ELF-1 (cell line): ENCODE measurements around the gene BSND.

Experiments used
- DNase-seq: peaks from one replicate; pipeline ENCODE4 v3.0.0-alpha.2; 2016; ENCODE audit warnings: low read depth, low spot score

Gene BSND

DNA sequence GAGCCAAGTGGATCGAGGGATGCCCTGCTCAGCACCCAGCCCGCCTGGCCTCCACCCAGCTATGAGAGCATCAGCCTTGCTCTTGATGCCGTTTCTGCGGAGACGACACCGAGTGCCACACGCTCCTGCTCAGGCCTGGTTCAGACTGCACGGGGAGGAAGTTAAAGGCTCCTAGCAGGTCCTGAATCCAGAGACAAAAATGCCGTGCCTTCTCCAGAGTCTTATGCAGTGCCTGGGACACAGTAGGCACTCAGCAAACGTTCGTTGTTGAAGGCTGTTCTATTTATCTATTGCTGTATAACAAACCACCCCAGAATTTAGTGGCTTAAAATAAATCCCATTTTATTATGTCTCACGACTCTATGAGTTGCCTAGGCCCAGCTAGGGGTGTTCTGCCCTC is 6.8 kb upstream of the BSND start:
- DNase-seq = no peak

DNA sequence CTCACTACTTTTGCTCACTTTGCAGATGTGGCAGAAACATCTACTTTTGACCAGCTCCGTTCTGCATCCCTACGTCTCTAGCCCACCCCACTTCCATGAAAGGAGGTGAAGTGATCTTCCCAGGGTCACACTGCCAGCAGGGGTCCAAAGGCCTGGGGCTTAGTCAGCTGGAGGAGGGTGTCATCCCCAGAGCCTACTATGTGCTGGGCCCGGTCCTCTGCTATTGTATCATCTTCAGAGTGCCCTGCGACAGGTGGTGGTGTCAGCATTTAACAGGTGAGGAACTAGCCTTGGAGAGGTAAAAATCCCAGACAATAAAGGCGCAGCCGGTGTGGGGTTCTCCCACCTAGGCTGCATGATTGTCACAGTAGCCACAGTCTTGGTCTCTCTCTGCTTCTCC is 5.6 kb upstream of the BSND start:
- DNase-seq = no peak

DNA sequence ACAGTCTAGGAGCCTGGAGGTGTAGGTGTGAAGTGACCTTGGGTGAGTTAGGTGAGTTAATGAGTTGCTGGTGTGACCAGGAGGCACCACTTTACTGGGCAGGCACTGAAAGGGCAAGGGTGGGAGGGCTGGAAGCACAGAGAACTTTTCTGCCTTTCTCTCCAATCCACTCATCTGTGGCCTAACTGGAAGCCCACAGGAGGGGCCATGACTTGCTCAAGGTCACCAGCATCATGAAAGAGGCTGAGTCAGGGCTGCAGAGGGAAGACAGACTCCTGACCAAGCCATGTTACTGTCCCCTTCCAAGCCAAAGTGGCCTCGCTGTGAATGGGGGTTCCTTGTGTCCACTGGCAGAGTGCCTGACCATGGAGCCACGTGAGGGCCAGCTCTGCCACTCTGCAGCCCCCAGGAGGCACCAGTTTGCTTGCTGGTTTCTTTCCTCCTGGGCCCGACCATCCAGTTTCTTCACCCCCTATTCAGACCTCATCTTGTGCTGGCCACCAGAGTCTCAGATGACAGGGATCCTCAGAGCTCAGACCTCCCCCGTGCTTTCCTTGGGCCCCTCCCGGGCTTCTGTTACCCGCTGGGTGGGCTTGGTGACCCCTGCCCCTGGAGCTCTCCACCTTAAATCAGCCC is 4.3 kb upstream of the BSND start:
- no peak for DNase-seq

DNA sequence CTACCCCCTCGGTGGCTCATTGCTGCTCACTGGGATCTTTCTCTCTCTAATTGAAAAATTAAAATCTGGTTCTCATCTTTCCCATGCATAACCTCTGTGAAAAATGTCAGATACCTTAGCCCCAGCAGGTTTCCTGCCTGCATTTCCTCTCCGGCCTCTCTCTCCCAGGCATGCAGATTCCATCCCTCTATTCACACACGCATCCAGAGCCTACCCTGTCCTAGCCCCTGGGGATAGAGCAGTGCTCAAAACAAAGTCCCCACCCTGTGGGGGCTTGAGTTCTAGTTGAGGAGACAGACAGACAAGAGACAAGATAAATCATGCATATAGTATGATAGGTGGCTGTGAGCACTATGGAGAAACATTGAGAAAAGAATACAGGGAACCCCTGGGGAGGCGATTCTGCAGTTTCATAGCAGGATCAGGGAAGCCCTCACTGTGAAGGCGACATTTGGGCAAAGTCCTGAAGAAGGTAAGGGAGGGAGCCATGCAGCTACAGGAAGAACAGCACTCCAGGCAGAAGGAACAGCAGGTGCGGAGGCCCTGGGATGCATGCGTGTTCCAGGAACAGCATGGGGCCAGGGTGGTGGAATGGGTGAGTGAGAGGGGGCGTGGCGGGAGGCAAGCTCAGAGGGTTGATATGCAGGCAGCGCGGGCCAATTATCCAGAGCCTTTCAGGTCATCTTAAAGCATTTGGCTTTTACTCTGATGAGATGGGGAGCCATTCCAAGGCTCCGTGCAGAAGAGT is 3.5 kb upstream of the BSND start:
- no peak for DNase-seq

DNA sequence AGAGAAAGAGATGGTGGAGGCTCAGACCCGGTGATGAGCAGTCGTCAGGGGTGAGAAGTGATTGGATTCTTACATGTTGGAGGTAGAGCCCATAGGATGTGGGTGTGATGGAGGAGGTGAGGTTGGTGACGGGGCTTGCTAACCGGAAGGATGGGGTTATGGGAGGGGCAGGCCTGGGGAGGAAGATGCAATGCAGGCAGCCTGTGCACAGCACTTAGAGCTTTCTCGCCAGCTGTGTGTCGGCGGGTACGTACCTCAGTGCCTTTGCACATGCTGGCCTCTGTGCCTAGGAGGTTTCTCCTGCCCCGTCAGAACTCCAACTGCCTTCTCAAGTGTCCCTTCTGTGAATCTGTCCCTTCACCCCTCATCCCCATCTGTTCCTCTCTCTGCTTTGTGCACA is 2.9 kb upstream of the BSND start:
- no peak for DNase-seq

DNA sequence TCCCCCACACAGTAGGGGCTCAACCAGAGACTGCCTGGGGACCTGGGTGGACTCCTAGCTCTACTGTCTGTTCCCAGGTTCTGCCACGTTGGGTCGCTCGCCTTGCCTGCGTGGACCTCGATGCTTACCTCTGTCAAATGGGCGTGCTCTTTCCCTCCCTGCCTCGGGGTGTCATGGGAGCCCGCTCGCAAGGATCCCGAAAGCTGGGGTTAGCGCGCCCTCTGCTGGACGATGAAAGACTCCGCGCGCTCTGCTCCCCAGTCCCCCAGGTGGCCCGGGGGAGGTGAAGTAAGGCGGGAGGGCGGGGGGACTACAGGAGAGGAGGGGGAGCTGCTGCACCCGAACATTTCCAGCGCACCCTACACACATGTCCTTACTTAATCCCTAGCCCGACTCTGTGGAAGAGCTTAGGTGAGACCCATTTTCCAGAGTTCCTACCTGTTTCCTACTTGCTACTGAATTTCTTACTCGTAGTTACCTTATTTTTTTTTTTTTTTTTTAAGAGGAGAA is 2.3 kb upstream of the BSND start:
- DNase-seq = peak; percentile 79

DNA sequence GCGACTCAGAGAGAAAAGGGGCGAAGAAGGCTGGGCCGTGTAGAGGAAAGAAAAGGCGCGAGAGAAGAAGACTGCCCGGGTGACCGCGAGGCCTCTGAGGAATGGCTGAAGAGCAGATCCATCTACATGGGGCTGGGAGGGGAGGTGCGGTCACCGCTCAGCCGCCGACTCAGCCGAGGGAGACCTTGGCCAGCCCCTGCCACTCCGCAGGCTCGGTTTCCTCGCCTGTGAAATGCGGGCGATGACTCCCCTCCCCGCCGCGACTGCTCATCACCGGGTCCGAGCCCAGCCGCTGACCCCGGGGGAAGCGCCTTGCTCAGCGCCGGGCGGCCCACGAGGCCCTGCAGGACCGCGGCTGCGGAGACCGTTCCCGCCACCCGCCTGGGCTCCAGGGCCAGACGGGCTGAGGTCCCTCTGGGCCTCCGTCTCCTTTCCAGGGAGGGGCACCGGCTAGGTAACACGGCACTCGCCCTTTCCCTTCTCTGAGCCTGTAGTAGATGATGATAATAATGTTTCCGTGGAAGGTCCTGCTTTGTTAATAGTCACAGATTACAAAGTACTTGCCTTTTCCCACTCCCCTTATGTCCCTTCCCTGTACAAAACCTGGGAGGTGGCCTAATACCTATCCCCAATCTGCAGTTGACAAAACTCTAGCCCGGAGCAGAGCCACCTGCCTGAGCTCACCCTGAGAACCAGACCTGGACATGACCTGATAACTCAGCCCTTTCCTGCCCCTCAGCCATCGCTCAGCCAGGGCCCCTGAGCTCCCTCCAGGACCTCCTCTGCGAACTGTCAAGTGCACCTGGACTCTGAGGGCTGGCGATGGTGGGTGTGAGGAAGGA is 1.6 kb upstream of the BSND start:
- peak; percentile 53 for DNase-seq

DNA sequence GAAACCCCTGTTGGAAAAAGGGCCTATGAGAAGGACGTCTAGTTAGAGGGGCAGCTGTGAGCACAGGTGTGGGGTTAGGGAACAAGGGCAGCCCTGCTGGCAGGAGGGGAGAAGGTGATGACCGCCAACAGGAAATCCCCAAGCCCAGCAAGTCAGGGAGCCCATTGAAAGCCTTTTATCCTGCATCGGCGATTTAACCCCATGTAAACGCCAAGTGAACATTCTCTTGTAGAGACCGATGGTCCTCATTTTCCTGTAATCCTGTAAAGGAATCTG is 1.1 kb upstream of the BSND start:
- no peak for DNase-seq

DNA sequence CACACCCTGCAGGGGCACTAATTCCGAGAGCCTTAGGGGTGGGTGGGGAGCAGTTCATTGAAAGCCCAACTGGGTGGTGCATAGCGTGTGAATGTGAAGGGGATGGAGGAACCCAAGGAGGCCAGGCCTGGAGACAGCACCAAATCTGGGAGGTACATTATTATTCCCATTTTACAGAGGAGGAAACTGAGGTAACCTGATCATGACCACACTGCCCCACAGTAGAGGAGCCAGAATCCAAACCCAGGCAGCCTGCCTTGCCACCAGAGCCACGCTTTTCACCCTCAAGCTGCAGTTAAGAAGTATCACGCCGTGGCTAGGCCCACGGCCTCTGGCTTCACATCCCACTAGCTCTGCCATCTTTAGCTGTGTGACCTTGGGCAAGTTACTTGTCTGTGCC is 633 bp upstream of the BSND start:
- no peak for DNase-seq

DNA sequence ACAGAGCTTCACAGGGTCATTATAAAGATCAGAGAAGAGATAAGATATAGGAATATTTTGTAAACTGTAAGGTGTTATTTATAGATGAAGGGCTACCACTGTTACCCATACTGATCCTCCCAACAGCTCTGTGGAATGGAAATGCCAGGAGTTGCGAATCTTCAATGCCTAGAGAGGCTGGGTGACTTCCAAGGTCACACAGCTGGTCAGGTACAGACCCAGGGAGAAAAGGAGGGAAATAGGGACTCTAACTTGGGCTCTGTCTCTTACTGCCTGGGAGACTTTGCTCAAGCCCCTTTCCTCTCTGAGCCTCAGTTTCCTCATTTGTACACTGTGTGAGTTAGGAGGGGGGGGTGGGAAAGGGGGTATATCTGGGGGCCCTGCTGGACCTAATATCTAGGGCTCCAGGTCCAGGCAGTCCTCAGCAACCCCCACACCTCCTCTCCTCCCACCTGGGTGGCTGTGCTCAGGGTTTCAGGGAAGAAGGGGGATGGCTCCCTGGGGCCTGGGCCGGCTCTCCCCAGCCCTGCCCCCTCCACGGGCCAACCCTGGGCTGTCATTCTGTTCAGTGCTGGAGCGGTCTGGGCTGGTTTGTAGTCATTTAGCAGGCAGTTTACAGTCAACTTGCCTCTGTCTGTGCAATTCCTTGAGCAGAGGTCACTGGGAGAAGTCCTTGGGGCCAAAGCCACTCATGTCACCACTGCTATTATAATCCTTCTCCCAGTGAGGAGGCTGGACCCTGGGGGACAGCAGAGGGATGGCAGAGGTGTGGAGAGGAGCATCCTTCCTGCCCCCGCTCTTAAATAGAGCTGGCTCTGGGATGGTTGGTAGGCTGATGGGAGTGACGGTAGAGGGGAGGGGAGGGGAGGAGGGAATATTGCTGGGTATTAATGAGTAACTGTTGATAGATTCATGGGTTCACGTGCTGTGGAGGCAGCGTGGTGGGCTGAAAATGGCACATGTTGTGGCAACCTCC is 1.7 kb downstream of the BSND start:
- no peak for DNase-seq

DNA sequence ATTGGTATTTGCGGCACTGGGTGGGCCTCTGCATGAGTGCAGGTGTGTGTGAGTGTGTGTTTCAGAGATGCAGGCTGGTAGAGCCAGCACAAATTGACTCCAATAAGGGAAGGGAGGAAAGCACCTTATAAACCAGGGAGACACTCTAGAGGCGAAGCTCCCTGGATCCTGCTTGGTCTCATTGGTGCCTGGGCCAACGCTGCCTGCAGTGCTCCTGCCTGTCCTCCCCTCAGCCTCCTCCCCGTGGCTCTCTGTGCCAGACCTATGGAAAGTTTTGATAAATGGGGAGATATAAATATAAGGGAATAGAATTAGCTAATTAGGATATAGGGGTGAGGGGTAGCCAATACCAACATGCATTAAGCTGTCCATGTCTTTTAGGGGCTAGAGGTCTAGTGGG is 2.6 kb downstream of the BSND start:
- no peak for DNase-seq

DNA sequence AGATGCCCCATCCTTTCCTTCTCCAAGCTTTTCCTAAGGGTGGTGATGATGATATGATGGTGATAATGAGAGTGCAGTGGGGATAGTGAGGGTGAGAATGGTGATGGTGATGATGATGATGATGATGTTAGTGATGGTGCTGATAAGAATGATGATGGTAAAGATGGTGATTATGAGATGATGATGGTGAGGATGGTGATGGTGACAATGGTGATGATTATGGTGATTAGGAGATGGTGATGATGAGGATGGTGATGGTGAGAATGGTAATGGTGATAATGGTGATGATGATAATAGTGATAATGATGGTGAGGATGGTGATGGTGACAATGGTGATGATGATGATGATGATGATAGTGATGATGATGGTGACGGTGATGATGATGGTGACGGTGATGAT is 4.0 kb downstream of the BSND start:
- DNase-seq = no peak

DNA sequence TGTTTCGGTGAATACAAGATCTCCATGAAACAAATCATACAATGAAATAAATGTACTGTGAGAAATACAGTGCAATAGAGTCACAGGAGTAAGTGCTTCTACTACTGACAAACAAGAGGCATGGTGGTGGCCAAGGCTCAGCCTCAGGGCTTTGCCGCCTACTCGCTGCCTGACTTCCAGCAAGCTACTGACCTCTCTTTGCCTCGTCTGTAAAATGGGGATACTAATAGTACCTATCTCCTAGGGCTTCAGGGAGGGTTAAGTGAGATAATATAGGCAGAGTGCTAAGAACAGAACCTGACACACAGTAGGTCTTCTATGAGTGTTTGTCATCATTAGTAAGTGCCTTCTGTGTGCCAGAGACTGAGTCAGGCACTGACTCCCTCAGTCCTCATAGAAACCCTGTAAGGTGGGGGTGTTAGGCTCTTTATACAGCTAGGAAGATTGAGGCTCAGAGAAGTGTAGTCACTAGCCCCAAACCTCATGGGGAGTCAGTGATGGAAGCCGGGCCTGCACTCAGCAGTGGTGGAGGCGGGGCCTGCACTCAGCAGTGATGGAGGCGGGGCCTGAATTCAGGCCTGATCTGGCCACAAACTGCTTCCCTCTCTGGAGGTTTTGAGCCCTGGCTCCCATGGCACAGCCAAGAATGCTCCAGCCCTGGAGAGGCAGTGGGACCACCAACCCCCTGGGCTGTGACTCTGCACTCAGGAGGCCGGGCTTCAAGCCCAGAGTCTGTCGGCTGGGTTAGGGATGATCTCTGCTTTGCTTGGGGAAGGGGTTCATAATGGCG is 6.8 kb downstream of the BSND start:
- peak; percentile 42 for DNase-seq

DNA sequence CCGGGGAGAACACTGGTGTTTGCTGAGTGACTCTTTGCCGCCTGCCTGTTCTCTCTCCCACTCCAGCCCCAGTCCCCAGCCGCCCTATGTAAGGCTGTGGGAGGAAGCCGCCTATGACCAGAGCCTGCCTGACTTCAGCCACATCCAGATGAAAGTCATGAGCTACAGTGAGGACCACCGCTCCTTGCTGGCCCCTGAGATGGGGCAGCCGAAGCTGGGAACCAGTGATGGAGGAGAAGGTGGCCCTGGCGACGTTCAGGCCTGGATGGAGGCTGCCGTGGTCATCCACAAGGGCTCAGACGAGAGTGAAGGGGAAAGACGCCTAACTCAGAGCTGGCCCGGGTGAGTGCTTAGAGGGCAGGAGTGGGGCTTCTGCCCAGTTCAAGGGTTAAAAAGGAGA is 8.2 kb downstream of the BSND start:
- DNase-seq = no peak

DNA sequence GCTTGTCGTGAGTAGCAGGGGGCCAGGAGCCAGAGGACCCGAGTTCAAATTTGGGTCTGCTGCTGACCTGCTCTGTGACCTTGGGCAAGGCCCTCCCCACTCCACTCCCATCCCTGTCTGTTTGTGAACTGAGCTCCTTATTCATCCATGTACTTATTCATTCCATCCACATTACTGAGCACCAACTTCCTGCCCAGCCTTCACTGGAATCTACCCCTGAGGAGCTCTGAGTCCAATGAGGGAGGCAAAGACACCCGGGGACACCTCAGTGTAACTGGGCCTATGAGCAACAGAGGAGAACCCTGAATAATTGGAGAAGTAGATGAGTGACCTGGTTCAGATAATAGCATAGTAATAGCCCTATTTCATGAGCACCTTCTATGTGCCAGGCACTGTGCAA is 8.9 kb downstream of the BSND start:
- no peak for DNase-seq

DNA sequence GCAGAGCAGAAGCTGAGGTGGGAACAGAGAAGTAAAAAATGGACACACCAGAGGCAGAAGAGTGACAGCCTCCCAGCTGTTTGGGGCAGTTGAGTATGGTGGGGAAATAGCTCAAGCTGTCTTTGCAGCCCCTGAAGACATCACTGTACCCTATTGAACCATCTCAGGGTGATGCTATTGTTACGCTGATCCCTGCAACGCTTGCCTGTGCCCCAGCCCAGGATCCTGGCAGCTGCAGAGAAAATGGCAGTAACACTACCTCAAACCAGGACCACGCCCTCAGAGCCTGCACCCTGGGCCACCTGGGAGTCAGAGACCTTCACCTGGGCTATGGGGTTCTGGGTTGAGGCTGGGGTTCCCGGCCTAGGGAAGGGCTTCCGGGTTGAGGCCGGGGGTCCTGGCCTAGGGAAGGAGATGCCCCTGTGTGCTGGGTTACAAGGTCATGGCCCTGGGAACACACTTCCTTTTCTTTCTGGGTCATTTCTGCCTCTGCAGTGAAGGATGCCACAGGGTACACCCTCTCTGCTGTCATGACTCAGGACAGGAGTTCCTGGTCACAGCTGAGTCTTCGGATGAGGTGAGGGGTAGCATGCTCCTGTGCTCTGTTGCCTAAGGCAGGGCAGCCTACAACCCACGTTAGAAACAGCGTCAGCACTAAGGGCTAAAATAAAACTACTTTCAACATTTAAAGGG is 11.6 kb downstream of the BSND start:
- DNase-seq = no peak

DNA sequence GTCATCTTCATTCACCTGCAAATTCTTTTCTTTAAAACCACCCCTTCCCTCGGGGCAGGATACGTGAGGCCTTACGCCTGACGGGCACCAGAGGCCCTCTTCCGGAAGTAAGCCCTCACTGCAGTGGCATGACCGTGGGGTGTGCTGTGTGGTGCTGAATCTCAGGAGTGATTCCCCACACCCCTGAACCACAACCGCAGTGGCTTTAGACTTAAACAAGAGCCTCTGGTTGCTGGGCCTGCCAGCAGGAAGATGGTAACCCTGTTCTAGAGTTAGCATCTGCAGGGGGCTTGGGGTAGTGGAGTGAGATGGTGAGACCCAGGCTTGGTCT is 12.1 kb downstream of the BSND start:
- DNase-seq = peak; percentile 67

DNA sequence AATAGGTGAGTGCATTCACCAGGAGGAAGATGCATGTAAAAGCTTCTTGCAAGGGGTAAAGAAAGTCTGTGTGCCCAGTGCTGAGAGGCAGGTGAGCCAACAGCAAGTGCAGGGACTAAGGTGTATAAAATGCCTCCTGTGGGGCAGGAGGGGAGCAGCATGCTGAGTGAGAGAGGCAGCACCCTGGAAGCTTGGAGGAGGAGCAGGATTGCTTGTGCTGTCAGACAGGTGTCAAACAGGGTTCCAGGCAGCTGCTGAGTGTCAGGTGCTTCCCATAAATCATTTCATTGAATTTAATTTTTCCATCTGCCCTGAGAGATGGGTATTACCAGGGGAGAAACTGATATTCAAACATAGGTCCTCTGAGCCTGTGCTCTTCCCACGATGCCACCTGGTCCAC is 13.9 kb downstream of the BSND start:
- DNase-seq = no peak

DNA sequence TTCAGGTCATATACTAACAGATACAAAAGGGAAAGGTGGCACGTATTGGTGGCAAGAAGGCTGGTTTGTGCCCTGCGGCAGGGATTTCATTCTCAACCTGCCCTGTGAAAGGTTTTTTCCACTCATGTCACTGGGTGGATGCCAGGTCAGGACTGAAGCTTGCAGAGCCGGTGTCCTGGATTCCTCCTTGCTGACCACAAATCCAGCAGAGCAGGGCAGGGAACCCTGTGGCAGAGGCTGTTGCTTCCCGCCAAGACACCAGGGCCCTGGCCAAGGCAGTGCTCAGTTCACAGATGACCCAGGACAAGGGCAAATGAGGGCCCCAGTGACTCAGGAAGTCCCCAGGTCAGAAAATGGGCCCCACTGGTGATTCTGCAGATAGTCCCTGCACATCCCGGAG is 16.4 kb downstream of the BSND start:
- no peak for DNase-seq
